Measurements from ENCODE around the gene CIB4. TPM values are rescaled to one million over a fixed set of nuclear protein-coding genes. Genes with fewer than 3 reads are reported as not detected.
"Not testable (repeated sequence)": the region's sequence is repeated elsewhere in the genome, so short reads cannot be mapped to it uniquely, and the experiment has no call there.

CIB4 gene
- total RNA-seq, 5 donors from 2014 or later (not counting 1 experiment from before 2014, with no cell fraction given), result not detected

GRCh38 chr2:26657265-26657664 lies 16.1 kb upstream of the CIB4 start:
- Mint-ChIP-seq H3K36me3 (no peaks in the 10 kb centered on the region), H3K27me3 (peaks cover 6 to 19% of the 10 kb centered on the region in 2 donors), H3K4me3 (no peak overlapping the region), H3K27ac (no peak overlapping the region), H3K9me3 (peaks cover 0 to 25% (median 9%) of the 10 kb centered on the region in 3 donors), H3K4me1 (no peaks in the 10 kb centered on the region)
- ChIA-PET POLR2A (no interaction called here), CTCF (no interaction called here)
- Histone ChIP-seq H3K9me3 (peaks cover 3% of the 10 kb centered on the region), H3K4me3 (ENCODE audit: control insufficient read depth in 1 of 2, extremely low read depth in 1 of 2, low read length in 1 of 2) (no peak overlapping the region), H3K36me3 (ENCODE audit: control insufficient read depth in 2 of 2, extremely low read depth in 1 of 2, insufficient read depth in 1 of 2, low read length in 1 of 2) (no peaks in the 10 kb centered on the region), H3K4me1 (ENCODE audit: control insufficient read depth in 1 of 2, extremely low read depth in 1 of 2, insufficient read depth in 2 of 2, low read length in 2 of 2) (no peaks in the 10 kb centered on the region), H3K27ac (ENCODE audit: low read length) (no peak overlapping the region), H3K27me3 (replicated peaks in 1 of 2; ENCODE audit: control insufficient read depth in 2 of 2, extremely low read depth in 1 of 2, insufficient read depth in 2 of 2, low read length in 1 of 2) (peaks cover 0 to 24% of the 10 kb centered on the region in 2 experiments)
- WGBS (ENCODE audit: insufficient coverage), result 33% methylated on average over 1 of the region's 4 CpGs
- no peak for DNase-seq
- ATAC-seq (replicated peaks in 1 of 4), result no peak

GRCh38 chr2:26655611-26656195 lies 14.5 kb upstream of the CIB4 start:
- H3K27ac ChIP-seq (ENCODE audit: low read length), result no peak overlapping the region
- peaks cover 0 to 28% of the 10 kb centered on the region in 2 experiments for H3K27me3 ChIP-seq (replicated peaks in 1 of 2; ENCODE audit: control insufficient read depth in 2 of 2, extremely low read depth in 1 of 2, insufficient read depth in 2 of 2, low read length in 1 of 2)
- DNase-seq (no peak), ATAC-seq (replicated peaks in 1 of 4) (no peak)
- Mint-ChIP-seq H3K27ac (no peak overlapping the region), H3K27me3 (peaks cover 9 to 23% of the 10 kb centered on the region in 2 donors), H3K4me3 (no peak overlapping the region), H3K9me3 (peaks cover 0 to 18% (median 9%) of the 10 kb centered on the region in 3 donors), H3K36me3 (no peaks in the 10 kb centered on the region), H3K4me1 (no peaks in the 10 kb centered on the region)
- CTCF ChIA-PET, result no interaction called here
- H3K4me1 ChIP-seq (ENCODE audit: control insufficient read depth in 1 of 2, extremely low read depth in 1 of 2, insufficient read depth in 2 of 2, low read length in 2 of 2), result no peaks in the 10 kb centered on the region
- H3K9me3 ChIP-seq, result peaks cover 3% of the 10 kb centered on the region
- H3K4me3 ChIP-seq (ENCODE audit: control insufficient read depth in 1 of 2, extremely low read depth in 1 of 2, low read length in 1 of 2), result no peak overlapping the region
- POLR2A ChIA-PET, result no interaction called here
- 82% methylated on average over 2 of the region's 9 CpGs for WGBS (ENCODE audit: insufficient coverage)
- no peaks in the 10 kb centered on the region for H3K36me3 ChIP-seq (ENCODE audit: control insufficient read depth in 2 of 2, extremely low read depth in 1 of 2, insufficient read depth in 1 of 2, low read length in 1 of 2)

DNA sequence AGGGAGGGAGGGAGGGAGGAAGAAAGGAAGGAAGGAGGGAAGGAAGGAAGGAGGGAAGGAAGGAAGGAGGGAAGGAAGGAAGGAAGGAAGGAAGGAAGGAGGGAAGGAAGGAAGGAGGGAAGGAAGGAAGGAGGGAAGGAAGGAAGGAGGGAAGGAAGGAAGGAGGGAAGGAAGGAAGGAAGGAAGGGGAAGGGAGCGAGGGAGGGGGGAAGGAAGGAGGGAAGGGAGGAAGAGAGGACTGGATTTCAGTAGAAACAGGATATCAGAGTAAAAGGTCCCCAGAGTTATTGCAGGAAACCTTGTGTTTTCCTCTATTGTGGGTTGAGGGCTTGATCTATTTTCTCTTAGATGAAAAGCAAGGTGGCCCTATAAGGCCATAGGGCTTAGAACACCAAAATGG lies 14.0 kb upstream of the CIB4 start:
- H3K4me1 ChIP-seq (ENCODE audit: control insufficient read depth in 1 of 2, extremely low read depth in 1 of 2, insufficient read depth in 2 of 2, low read length in 2 of 2); H3K27ac ChIP-seq (ENCODE audit: low read length); H3K36me3 Mint-ChIP-seq; H3K27ac Mint-ChIP-seq; H3K4me3 Mint-ChIP-seq; H3K9me3 ChIP-seq; DNase-seq; H3K4me1 Mint-ChIP-seq; H3K4me3 ChIP-seq (ENCODE audit: control insufficient read depth in 1 of 2, extremely low read depth in 1 of 2, low read length in 1 of 2); POLR2A ChIA-PET; H3K36me3 ChIP-seq (ENCODE audit: control insufficient read depth in 2 of 2, extremely low read depth in 1 of 2, insufficient read depth in 1 of 2, low read length in 1 of 2); ATAC-seq (replicated peaks in 1 of 4): not testable (repeated sequence)
- H3K27me3 Mint-ChIP-seq, result peaks cover 14 to 23% of the 10 kb centered on the region in 2 donors
- H3K27me3 ChIP-seq (replicated peaks in 1 of 2; ENCODE audit: control insufficient read depth in 2 of 2, extremely low read depth in 1 of 2, insufficient read depth in 2 of 2, low read length in 1 of 2), result peaks cover 0 to 33% of the 10 kb centered on the region in 2 experiments
- CTCF ChIA-PET, result interaction anchor here in 1 of 2 donors (0.6 kb wide), 1 partner anchor 352 kb away, joined by 6 read pairs; no protein-coding TSS in a partner anchor
- WGBS (ENCODE audit: insufficient coverage), result no CpG with 5 or more reads among the region's 1 CpG
- H3K9me3 Mint-ChIP-seq, result peaks cover 0 to 13% (median 5%) of the 10 kb centered on the region in 3 donors

- Histone ChIP-seq H3K36me3 (ENCODE audit: control insufficient read depth in 2 of 2, extremely low read depth in 1 of 2, insufficient read depth in 1 of 2, low read length in 1 of 2) (no peaks in the 10 kb centered on the region), H3K27ac (ENCODE audit: low read length) (no peak overlapping the region), H3K4me3 (ENCODE audit: control insufficient read depth in 1 of 2, extremely low read depth in 1 of 2, low read length in 1 of 2) (no peak overlapping the region), H3K4me1 (ENCODE audit: control insufficient read depth in 1 of 2, extremely low read depth in 1 of 2, insufficient read depth in 2 of 2, low read length in 2 of 2) (no peaks in the 10 kb centered on the region), H3K9me3 (no peaks in the 10 kb centered on the region), H3K27me3 (replicated peaks in 1 of 2; ENCODE audit: control insufficient read depth in 2 of 2, extremely low read depth in 1 of 2, insufficient read depth in 2 of 2, low read length in 1 of 2) (peaks cover 0 to 39% of the 10 kb centered on the region in 2 experiments)
- CTCF ChIA-PET, result no interaction called here
- Mint-ChIP-seq H3K4me3 (no peak overlapping the region), H3K4me1 (no peaks in the 10 kb centered on the region), H3K27ac (no peak overlapping the region), H3K36me3 (no peaks in the 10 kb centered on the region), H3K27me3 (peaks cover 16 to 23% of the 10 kb centered on the region in 2 donors), H3K9me3 (peaks cover 0 to 2% (median 0%) of the 10 kb centered on the region in 3 donors)
- ATAC-seq (replicated peaks in 1 of 4) (no peak), DNase-seq (no peak)
- POLR2A ChIA-PET, result no interaction called here
- 51% methylated on average over 3 of the region's 3 CpGs for WGBS (ENCODE audit: insufficient coverage)
Observed at GRCh38 chr2:26654061-26654340, 12.8 kb upstream of the CIB4 start.

- Histone ChIP-seq H3K4me1 (ENCODE audit: control insufficient read depth in 1 of 2, extremely low read depth in 1 of 2, insufficient read depth in 2 of 2, low read length in 2 of 2) (no peaks in the 10 kb centered on the region), H3K9me3 (no peaks in the 10 kb centered on the region), H3K4me3 (ENCODE audit: control insufficient read depth in 1 of 2, extremely low read depth in 1 of 2, low read length in 1 of 2) (no peak overlapping the region), H3K27ac (ENCODE audit: low read length) (no peak overlapping the region), H3K27me3 (replicated peaks in 1 of 2; ENCODE audit: control insufficient read depth in 2 of 2, extremely low read depth in 1 of 2, insufficient read depth in 2 of 2, low read length in 1 of 2) (peaks cover 0 to 39% of the 10 kb centered on the region in 2 experiments), H3K36me3 (ENCODE audit: control insufficient read depth in 2 of 2, extremely low read depth in 1 of 2, insufficient read depth in 1 of 2, low read length in 1 of 2) (no peaks in the 10 kb centered on the region)
- WGBS (ENCODE audit: insufficient coverage), result 67% methylated on average over 10 of the region's 13 CpGs
- ChIA-PET POLR2A (no interaction called here), CTCF (no interaction called here)
- ATAC-seq (replicated peaks in 1 of 4), result no peak
- no peak overlapping the region for H3K27ac Mint-ChIP-seq
- H3K27me3 Mint-ChIP-seq, result peaks cover 12 to 20% of the 10 kb centered on the region in 2 donors
- H3K9me3 Mint-ChIP-seq, result no peaks in the 10 kb centered on the region
- no peaks in the 10 kb centered on the region for H3K36me3 Mint-ChIP-seq
- DNase-seq, result no peak
- no peak overlapping the region for H3K4me3 Mint-ChIP-seq
- no peaks in the 10 kb centered on the region for H3K4me1 Mint-ChIP-seq
Observed at GRCh38 chr2:26653207-26654060, 12.3 kb upstream of the CIB4 start.

GRCh38 chr2:26652361-26653041 lies 11.3 kb upstream of the CIB4 start:
- H3K36me3 ChIP-seq (ENCODE audit: control insufficient read depth in 2 of 2, extremely low read depth in 1 of 2, insufficient read depth in 1 of 2, low read length in 1 of 2), result no peaks in the 10 kb centered on the region
- ChIA-PET CTCF (no interaction called here), POLR2A (no interaction called here)
- H3K27ac ChIP-seq (ENCODE audit: low read length), result no peak overlapping the region
- no peaks in the 10 kb centered on the region for H3K9me3 Mint-ChIP-seq
- no peak overlapping the region for H3K4me3 ChIP-seq (ENCODE audit: control insufficient read depth in 1 of 2, extremely low read depth in 1 of 2, low read length in 1 of 2)
- H3K27me3 Mint-ChIP-seq, result peaks cover 12 to 18% of the 10 kb centered on the region in 2 donors
- H3K4me1 Mint-ChIP-seq, result no peaks in the 10 kb centered on the region
- H3K36me3 Mint-ChIP-seq, result no peaks in the 10 kb centered on the region
- ATAC-seq (replicated peaks in 1 of 4), result no peak
- WGBS (ENCODE audit: insufficient coverage), result 76% methylated on average over 8 of the region's 12 CpGs
- H3K9me3 ChIP-seq, result no peaks in the 10 kb centered on the region
- no peaks in the 10 kb centered on the region for H3K4me1 ChIP-seq (ENCODE audit: control insufficient read depth in 1 of 2, extremely low read depth in 1 of 2, insufficient read depth in 2 of 2, low read length in 2 of 2)
- no peak overlapping the region for H3K27ac Mint-ChIP-seq
- H3K27me3 ChIP-seq (replicated peaks in 1 of 2; ENCODE audit: control insufficient read depth in 2 of 2, extremely low read depth in 1 of 2, insufficient read depth in 2 of 2, low read length in 1 of 2), result peaks cover 0 to 31% of the 10 kb centered on the region in 2 experiments
- no peak overlapping the region for H3K4me3 Mint-ChIP-seq
- no peak for DNase-seq

Measured in T-cell (primary cell).